ENCODE data around the gene CACNG1.

Gene CACNG1

DNA sequence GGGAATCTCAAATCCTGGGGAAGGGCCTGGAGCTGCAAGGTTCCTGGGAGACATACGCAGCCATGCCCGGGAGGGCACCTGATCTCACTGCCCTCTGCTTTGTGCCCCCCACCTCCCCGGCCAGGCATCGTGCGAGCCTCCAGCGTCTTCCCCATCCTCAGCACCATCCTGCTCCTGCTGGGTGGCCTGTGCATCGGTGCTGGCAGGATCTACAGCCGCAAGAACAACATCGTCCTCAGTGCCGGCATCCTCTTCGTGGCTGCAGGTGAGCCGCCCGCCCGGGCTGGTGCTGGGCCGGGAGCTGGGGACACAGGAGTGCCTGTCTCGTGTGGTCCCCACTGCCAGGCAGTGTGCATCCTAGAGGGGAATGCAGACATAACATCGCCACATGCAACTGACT lies 19.6 kb upstream of the CACNG1 start:
- TF ChIP-seq, protein P1, sequence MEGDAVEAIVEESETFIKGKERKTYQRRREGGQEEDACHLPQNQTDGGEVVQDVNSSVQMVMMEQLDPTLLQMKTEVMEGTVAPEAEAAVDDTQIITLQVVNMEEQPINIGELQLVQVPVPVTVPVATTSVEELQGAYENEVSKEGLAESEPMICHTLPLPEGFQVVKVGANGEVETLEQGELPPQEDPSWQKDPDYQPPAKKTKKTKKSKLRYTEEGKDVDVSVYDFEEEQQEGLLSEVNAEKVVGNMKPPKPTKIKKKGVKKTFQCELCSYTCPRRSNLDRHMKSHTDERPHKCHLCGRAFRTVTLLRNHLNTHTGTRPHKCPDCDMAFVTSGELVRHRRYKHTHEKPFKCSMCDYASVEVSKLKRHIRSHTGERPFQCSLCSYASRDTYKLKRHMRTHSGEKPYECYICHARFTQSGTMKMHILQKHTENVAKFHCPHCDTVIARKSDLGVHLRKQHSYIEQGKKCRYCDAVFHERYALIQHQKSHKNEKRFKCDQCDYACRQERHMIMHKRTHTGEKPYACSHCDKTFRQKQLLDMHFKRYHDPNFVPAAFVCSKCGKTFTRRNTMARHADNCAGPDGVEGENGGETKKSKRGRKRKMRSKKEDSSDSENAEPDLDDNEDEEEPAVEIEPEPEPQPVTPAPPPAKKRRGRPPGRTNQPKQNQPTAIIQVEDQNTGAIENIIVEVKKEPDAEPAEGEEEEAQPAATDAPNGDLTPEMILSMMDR (IDR thresholded peaks at IDR 0.05; ENCODE audit: insufficient read depth, low read depth, low read length, missing control alignments) = no peak
- no peak for DNase-seq (ENCODE audit: low read depth)
- no peak overlapping the region for H3K4me3 ChIP-seq (ENCODE audit: low read length)

DNA sequence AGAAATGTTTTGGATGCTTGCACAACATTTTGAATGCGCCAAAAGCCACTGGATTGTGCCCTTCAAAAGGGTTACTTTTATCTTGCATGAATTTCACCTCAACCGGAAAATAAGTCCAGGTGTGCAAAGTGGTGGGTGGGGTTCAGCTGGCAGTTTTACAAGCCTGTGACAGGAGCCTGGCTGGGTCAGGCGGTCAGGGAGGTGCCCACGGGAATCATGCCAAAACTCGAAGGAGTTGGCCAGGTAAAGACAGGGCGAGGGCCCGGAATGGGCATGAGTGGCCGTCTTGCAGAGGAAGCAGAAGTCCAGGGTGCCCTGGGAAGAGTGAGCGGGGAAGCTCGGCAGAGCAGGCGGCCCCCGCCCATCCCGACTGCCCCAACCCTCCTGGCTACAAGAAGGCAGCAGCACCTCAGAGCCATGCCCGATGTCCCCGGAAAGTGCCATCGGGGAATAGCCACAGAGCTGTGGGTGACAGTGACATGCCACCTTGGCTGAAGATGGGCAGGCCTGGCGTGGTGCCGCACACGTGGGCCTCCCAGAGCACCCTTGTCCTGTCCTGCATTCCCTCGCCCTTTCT lies 19.1 kb upstream of the CACNG1 start:
- TF ChIP-seq, protein P1 (IDR thresholded peaks at IDR 0.05; ENCODE audit: insufficient read depth, low read depth, low read length, missing control alignments) = no peak
- DNase-seq (ENCODE audit: low read depth) = no peak
- no peak overlapping the region for H3K4me3 ChIP-seq (ENCODE audit: low read length)

DNA sequence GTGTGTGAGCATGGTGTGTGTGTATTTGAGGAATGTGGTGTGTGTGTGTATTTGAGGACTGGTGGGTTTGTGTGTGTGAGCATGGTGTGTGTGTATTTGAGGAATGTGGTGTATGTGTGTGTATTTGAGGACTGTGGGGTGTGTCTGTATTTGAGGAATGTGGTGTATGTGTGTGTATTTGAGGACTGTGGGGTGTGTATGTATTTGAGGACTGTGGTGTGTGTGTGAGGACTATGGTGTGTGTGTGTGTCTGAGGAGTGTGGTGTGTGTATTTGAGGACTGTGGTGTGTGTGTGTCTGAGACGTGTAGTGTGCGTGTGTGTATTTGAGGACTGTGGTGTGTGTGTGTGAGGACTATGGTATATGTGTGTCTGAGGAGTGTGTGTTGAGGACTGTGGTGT lies 18.0 kb upstream of the CACNG1 start:
- TF ChIP-seq, protein P1 (IDR thresholded peaks at IDR 0.05; ENCODE audit: insufficient read depth, low read depth, low read length, missing control alignments) = no peak
- DNase-seq (ENCODE audit: low read depth) = no peak
- no peak overlapping the region for H3K4me3 ChIP-seq (ENCODE audit: low read length)

DNA sequence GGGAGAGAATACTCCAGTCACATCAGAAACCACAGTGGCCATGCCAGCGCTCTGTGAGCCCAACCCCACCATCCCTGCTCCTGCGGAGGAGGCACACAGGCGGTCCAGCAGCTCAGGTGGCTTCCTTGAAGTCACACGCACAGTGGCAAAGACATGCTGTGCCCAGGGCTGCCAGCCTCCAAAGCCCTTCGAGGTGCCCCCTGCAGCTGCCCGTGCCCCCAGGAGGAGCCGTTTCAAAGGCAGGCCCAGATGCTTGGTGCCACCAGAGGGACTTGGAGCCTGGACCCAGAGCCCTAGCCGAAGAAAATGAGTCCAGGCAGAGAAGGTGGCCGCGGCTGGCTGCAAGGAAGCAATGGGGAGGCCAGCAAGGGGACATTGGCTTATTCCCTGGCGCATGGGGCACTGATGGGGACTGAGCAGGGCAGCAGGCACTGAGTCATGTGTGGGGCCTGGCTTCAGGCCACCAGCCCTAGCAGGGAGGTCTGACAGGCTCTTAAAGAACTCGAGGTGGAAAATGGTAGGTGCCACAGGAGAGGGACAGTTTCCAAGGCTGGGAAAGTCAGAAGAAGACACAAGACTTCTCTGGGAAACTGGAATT lies 17.2 kb upstream of the CACNG1 start:
- no peak overlapping the region for H3K4me3 ChIP-seq (ENCODE audit: low read length)
- TF ChIP-seq, protein P1 (IDR thresholded peaks at IDR 0.05; ENCODE audit: insufficient read depth, low read depth, low read length, missing control alignments) = no peak
- DNase-seq (ENCODE audit: low read depth) = peak; percentile 5

DNA sequence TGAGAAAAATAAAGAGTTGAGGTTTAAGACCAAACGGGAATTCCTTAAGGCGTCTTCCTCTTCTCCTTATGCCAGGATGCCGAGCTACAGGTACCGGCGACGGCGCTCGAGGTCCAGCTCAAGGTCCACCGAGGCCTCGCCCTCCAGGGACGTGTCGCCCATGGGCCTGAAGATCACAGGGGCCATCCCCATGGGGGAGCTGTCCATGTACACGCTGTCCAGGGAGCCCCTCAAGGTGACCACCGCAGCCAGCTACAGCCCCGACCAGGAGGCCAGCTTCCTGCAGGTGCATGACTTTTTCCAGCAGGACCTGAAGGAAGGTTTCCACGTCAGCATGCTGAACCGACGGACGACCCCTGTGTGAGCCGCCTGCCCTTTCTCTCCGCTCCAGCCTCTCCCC lies 13.7 kb upstream of the CACNG1 start:
- TF ChIP-seq, protein P1 (IDR thresholded peaks at IDR 0.05; ENCODE audit: insufficient read depth, low read depth, low read length, missing control alignments) = no peak
- DNase-seq (ENCODE audit: low read depth) = no peak
- no peak overlapping the region for H3K4me3 ChIP-seq (ENCODE audit: low read length)

DNA sequence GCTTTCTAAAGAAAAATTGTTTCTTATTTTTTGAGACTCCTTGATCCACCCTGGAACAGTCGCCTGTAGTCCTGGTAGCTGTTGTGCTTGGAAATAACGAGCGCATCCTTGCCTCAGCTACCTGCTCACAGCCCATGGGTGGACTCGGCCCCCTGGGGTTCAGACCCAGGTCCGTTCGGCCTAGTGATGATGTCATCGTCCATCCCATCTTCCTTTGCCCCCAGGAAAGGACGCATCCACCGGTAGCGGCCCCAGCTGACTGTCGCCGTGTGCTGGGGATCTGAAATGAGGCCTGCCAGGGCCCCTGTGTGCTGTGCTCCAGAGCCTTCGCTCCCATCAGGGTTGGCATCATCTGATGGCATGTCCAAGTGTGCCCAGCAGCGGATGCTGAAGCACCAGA lies 12.0 kb upstream of the CACNG1 start:
- no peak for DNase-seq (ENCODE audit: low read depth)
- H3K4me3 ChIP-seq (ENCODE audit: low read length) = no peak overlapping the region
- TF ChIP-seq, protein P1 (IDR thresholded peaks at IDR 0.05; ENCODE audit: insufficient read depth, low read depth, low read length, missing control alignments) = no peak

DNA sequence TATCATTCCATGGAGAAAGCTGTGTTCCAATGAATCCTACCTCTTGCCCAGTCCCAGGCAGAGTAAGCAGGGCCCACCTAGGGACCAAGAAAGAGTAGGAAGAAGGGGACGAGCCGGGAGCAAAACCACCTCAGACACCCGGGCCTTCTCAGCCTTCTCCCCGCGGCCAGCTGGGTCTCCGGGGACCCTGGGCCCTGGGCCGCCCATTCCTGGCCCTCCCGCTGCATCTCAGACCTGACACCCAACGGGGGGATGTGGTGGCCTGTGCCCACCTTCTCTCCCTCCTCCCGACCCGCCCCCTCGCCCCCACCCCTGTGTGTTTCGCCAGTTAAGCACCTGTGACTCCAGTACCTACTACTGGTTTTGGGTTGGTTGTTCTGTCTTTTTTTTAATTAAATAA lies 11.4 kb upstream of the CACNG1 start:
- no peak for DNase-seq (ENCODE audit: low read depth)
- TF ChIP-seq, protein P1 (IDR thresholded peaks at IDR 0.05; ENCODE audit: insufficient read depth, low read depth, low read length, missing control alignments) = no peak
- H3K4me3 ChIP-seq (ENCODE audit: low read length) = no peak overlapping the region
